H1 (cell line): ENCODE data around the gene NKX6-1. TPM values are rescaled to one million over a fixed set of nuclear protein-coding genes. Genes with fewer than 3 reads are reported as not detected.

Experiments used
- CTCF ChIA-PET: fragments of 300-600 bp; sonication (Branson Sonifier 250); formaldehyde crosslinking; loops from one replicate; lab custom pipeline; 2021; ENCODE audit not compliant: partially characterized antibody; lab: Charles Lee
- POLR2A ChIA-PET: fragments of 300-600 bp; sonication (Branson Sonifier 250); formaldehyde crosslinking; loops from one replicate; lab custom pipeline; 2021; ENCODE audit warnings: inconsistent platforms; ENCODE audit not compliant: partially characterized antibody; lab: Charles Lee
- DNase-seq, 2 experiments: peaks; one replicate each; pipeline versions ENCODE4 v3.0.0 to v3.0.0-alpha.2; 2010 to 2022; ENCODE audit warnings: low spot score in 2 of 2, low read depth in 1 of 2, mixed read lengths in 1 of 2
- FAIRE-seq: peaks from 2 replicates; lab custom pipeline; 2011; peaks lifted over from hg19 to GRCh38; lab: Jason Lieb, UNC
- H2AFZ ChIP-seq: 2 replicates; pipeline ENCODE4 v1.8.1; 2012; ENCODE audit warnings: low read length, inconsistent platforms
- H2AK5ac ChIP-seq: 2 replicates; pipeline ENCODE4 v1.6.1; 2013; ENCODE audit warnings: low read depth, low read length
- H2BK120ac ChIP-seq: replicated peaks from 2 replicates; pipeline ENCODE3; 2013; ENCODE audit warnings: low read depth, low read length, inconsistent platforms
- H2BK12ac ChIP-seq: 2 replicates; pipeline ENCODE4 v1.6.1; 2013; ENCODE audit warnings: low read depth, low read length
- H2BK15ac ChIP-seq: 2 replicates; pipeline ENCODE4 v1.6.1; 2013; ENCODE audit warnings: low read length
- H2BK20ac ChIP-seq: 2 replicates; pipeline ENCODE4 v1.6.1; 2013; ENCODE audit warnings: low read length
- H2BK5ac ChIP-seq: 2 replicates; pipeline ENCODE4 v1.6.1; 2013; ENCODE audit warnings: low read depth, low read length
- H3K14ac ChIP-seq: 2 replicates; pipeline ENCODE4 v1.6.1; 2013; ENCODE audit warnings: inconsistent platforms; ENCODE audit not compliant: insufficient read length
- H3K18ac ChIP-seq: 2 replicates; pipeline ENCODE4 v1.6.1; 2013; ENCODE audit warnings: low read length; ENCODE audit errors: extremely low read depth
- H3K23ac ChIP-seq: 2 replicates; pipeline ENCODE4 v1.6.1; 2013; ENCODE audit warnings: inconsistent platforms; ENCODE audit not compliant: insufficient read length
- H3K23me2 ChIP-seq: 2 replicates; pipeline ENCODE4 v1.6.1; 2013; ENCODE audit warnings: low read depth, low read length
- H3K27ac ChIP-seq: 2 replicates; pipeline ENCODE4 v1.6.1; 2011; ENCODE audit warnings: low read depth, low read length, inconsistent platforms
- H3K27me3 ChIP-seq, 4 experiments: replicated peaks in 1 of 4; 1 replicate in 1 of 4; 2 replicates in 3 of 4; pipeline versions ENCODE4 v1.6.1 to v1.8.1; 2011 to 2013; ENCODE audit warnings: low read length in 3 of 4, mild to moderate bottlenecking in 3 of 4, inconsistent platforms in 2 of 4, mixed read lengths in 2 of 4, moderate library complexity in 1 of 4; ENCODE audit not compliant: control insufficient read depth in 3 of 4, insufficient read depth in 3 of 4; ENCODE audit errors: extremely low read depth in 1 of 4
- H3K36me3 ChIP-seq, 4 experiments: 2 replicates each; pipeline versions ENCODE4 v1.6.1 to v1.8.1; 2011 to 2013; ENCODE audit warnings: mild to moderate bottlenecking in 4 of 4, low read length in 3 of 4, moderate library complexity in 2 of 4, control low read depth in 1 of 4, inconsistent platforms in 1 of 4; ENCODE audit not compliant: insufficient read depth in 4 of 4, control insufficient read depth in 2 of 4
- H3K4ac ChIP-seq: replicated peaks from 2 replicates; pipeline ENCODE3; 2013; ENCODE audit warnings: low read length, low read depth, mixed read lengths, inconsistent platforms; ENCODE audit not compliant: insufficient read length
- H3K4me1 ChIP-seq, 4 experiments: replicated peaks in 1 of 4; 1 replicate in 1 of 4; 2 replicates in 3 of 4; pipeline versions ENCODE4 v1.6.1 to v1.8.1; 2011 to 2013; ENCODE audit warnings: low read length in 3 of 4, inconsistent platforms in 2 of 4, mixed read lengths in 1 of 4; ENCODE audit not compliant: insufficient read depth in 4 of 4, control insufficient read depth in 3 of 4
- H3K4me2 ChIP-seq, 2 experiments: 2 replicates each; pipeline versions ENCODE4 v1.6.1 to v1.8.1; 2011 to 2013; ENCODE audit warnings: low read depth in 2 of 2, low read length in 2 of 2, control low read depth in 1 of 2, inconsistent platforms in 1 of 2, mild to moderate bottlenecking in 1 of 2; ENCODE audit not compliant: insufficient read depth in 1 of 2
- H3K4me3 ChIP-seq, 4 experiments: fragments of 200-600, 300-600 bp in 1 of 4; sonication (generic), shearing (Covaris generic), sonication (Bioruptor Twin) in 1 of 4; 2 replicates each; pipeline versions ENCODE4 v1.5.1 to v1.8.1; 2011 to 2016; ENCODE audit warnings: low read length in 4 of 4, low read depth in 3 of 4, control low read depth in 2 of 4, inconsistent platforms in 2 of 4, mild to moderate bottlenecking in 2 of 4, mixed read lengths in 1 of 4, moderate library complexity in 1 of 4; ENCODE audit not compliant: insufficient read depth in 2 of 4; ENCODE audit errors: extremely low read depth in 1 of 4
- H3K56ac ChIP-seq: replicated peaks from 2 replicates; pipeline ENCODE3; 2013; ENCODE audit warnings: low read depth, mild to moderate bottlenecking, mixed read lengths, low read length, inconsistent platforms; ENCODE audit not compliant: insufficient read length
- H3K79me1 ChIP-seq: 2 replicates; pipeline ENCODE4 v1.6.1; 2013; ENCODE audit warnings: low read depth, low read length, control low read depth
- H3K79me2 ChIP-seq, 2 experiments: 2 replicates each; pipeline versions ENCODE4 v1.6.1 to v1.8.1; 2012 to 2013; ENCODE audit warnings: low read length in 2 of 2, mild to moderate bottlenecking in 2 of 2, inconsistent platforms in 1 of 2; ENCODE audit not compliant: insufficient read depth in 2 of 2, control insufficient read depth in 1 of 2
- H3K9ac ChIP-seq, 4 experiments: replicated peaks in 1 of 4; 1 replicate in 1 of 4; 2 replicates in 3 of 4; pipeline versions ENCODE4 v1.6.1 to v1.8.1; 2011 to 2013; ENCODE audit warnings: low read depth in 3 of 4, low read length in 3 of 4, control low read depth in 2 of 4, mild to moderate bottlenecking in 2 of 4, moderate library complexity in 2 of 4, inconsistent platforms in 1 of 4; ENCODE audit errors: extremely low read depth in 1 of 4
- H3K9me3 ChIP-seq, 2 experiments: 2 replicates each; pipeline versions ENCODE4 v1.6.1 to v1.8.1; 2012 to 2013; ENCODE audit warnings: mild to moderate bottlenecking in 2 of 2, moderate library complexity in 2 of 2, control low read depth in 1 of 2, inconsistent platforms in 1 of 2, low read depth in 1 of 2, low read length in 1 of 2, mixed read lengths in 1 of 2; ENCODE audit not compliant: insufficient read depth in 2 of 2
- H4K20me1 ChIP-seq, 2 experiments: replicated peaks in 1 of 2; 2 replicates each; pipeline versions ENCODE3 to v1.8.1; 2011 to 2013; ENCODE audit warnings: inconsistent platforms in 2 of 2, low read length in 2 of 2, mild to moderate bottlenecking in 1 of 2; ENCODE audit not compliant: insufficient read depth in 2 of 2, control insufficient read depth in 1 of 2
- H4K5ac ChIP-seq: 2 replicates; pipeline ENCODE4 v1.6.1; 2013; ENCODE audit warnings: low read length, low read depth, mixed read lengths, inconsistent platforms; ENCODE audit not compliant: insufficient read length
- H4K8ac ChIP-seq: 2 replicates; pipeline ENCODE4 v1.8.0; 2013; ENCODE audit warnings: mild to moderate bottlenecking, moderate library complexity, low read length, inconsistent platforms; ENCODE audit not compliant: insufficient read depth; ENCODE audit errors: extremely low read depth
- H4K91ac ChIP-seq: replicated peaks from 2 replicates; pipeline ENCODE3; 2013; ENCODE audit warnings: low read length, mixed read lengths, inconsistent platforms; ENCODE audit not compliant: insufficient read length
- CBX5 ChIP-seq: fragments of 300-800, 300-1000 bp; sonication (generic); IDR thresholded peaks from 2 replicates; pipeline ENCODE4 v1.7.1; 2016; ENCODE audit warnings: antibody characterized with exemption, low read length, low read depth
- polyA plus RNA-seq, 7 experiments: library from polyadenylated mRNA; depleted of rRNA in 3 of 7; stranded (reverse) in 5 of 7; unstranded in 2 of 7; fragments of >200 nt in 5 of 7; fragments of 200-250 nt in 2 of 7; gene quantifications; 1 replicate in 5 of 7; 2 replicates in 1 of 7; 4 replicates in 1 of 7; pipeline versions ENCODE4 v1.2.1 to v1.2.3, GENCODE V29; 2011 to 2013; ENCODE audit warnings: missing spikeins in 2 of 7, mixed read lengths in 2 of 7
- total RNA-seq: library from RNA; stranded (reverse); fragmentation: NEBNext Ultra II Directional; extraction: Animal tissue kit (Norgen Biotek cat#: 25700); gene quantifications from 2 replicates; pipeline ENCODE4 v1.2.1, GENCODE V29; 2021

Gene NKX6-1
- total and polyA plus RNA-seq, 2 of the 8 experiments (the other 6 are each of a cell fraction or from before 2014, with no cell fraction given): 0.03 to 0.45 TPM

DNA sequence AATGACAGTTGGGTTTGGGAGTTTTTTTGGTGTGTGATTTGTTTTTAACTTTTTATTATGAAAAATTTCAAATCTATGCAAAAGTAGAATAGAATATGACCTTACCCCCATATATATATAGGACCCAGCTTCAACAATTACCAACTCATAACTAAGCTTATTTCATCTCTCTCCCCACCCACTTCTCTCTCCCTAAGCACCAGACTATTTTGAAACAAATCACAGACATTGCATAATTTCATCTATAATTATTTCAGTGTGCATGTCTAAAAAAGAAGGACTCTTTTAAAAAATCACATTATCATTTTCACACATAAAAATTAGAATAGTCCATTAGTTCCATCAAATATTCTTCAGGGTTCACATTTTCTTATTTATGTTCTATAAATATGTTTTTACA is 28.3 kb upstream of the NKX6-1 start:
- Histone ChIP-seq H3K36me3 (no peaks in the 10 kb centered on the region), H3K4me3 (no peak overlapping the region), H3K27me3 (no peaks in the 10 kb centered on the region), H4K91ac (no peak overlapping the region), H4K8ac (no peak overlapping the region), H3K4ac (no peak overlapping the region), H3K9me3 (no peaks in the 10 kb centered on the region), H2BK15ac (no peak overlapping the region), H2AFZ (no peak overlapping the region), H3K14ac (no peak overlapping the region), H2BK12ac (no peak overlapping the region), H3K56ac (no peak overlapping the region), H2AK5ac (no peak overlapping the region), H3K27ac (no peak overlapping the region), H4K5ac (no peak overlapping the region), H3K18ac (no peak overlapping the region), H3K79me2 (no peaks in the 10 kb centered on the region), H4K20me1 (no peaks in the 10 kb centered on the region), H2BK20ac (no peak overlapping the region), H3K4me2 (no peak overlapping the region), H3K23me2 (no peaks in the 10 kb centered on the region), H2BK120ac (no peak overlapping the region), H3K4me1 (no peaks in the 10 kb centered on the region), H2BK5ac (no peak overlapping the region), H3K79me1 (no peaks in the 10 kb centered on the region), H3K23ac (no peak overlapping the region), H3K9ac (no peak overlapping the region)
- no peak for FAIRE-seq
- DNase-seq: no peak
- POLR2A ChIA-PET: no interaction called here
- CTCF ChIA-PET: interaction anchor here (0.6 to 1.6 kb wide), 2 partner anchors 17 to 1936 kb away, joined by 3 to 4 read pairs; no protein-coding TSS in a partner anchor
- no peak for TF ChIP-seq CBX5
